Measurements from ENCODE around the gene MSMB. TPM values are rescaled to one million over a fixed set of nuclear protein-coding genes. Genes with fewer than 3 reads are reported as not detected.
"Not testable (repeated sequence)": the region's sequence is repeated elsewhere in the genome, so short reads cannot be mapped to it uniquely, and the experiment has no call there.

Gene MSMB, protein sequence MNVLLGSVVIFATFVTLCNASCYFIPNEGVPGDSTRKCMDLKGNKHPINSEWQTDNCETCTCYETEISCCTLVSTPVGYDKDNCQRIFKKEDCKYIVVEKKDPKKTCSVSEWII
- total RNA-seq = not detected
- long read RNA-seq, donor 1 = 0 reads
- long read RNA-seq, donor 2 = 0 reads

DNA sequence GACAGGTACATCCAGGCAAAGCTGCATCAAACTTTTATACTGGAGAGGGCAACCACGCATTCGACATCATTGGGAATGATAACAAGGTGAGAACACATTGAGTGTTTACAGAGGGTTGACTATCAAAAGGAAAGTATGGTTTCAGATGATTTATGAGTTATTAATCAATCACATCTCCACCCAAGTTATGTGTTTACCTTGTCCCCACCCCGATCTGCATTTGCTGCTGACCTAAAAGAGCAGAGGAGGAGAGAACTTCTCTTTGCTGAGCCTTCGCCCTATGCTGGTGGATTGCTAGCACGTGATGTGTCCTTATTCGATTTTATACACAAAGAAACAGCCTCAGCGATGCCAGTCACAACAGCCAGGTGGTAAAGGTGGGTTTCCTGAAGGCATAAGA, at the start of gene MSMB:
Gene MSMB (minus strand): TSS at position 9 of the 400 bp plus-strand sequence. CDS start 32 bp downstream, outside the sequence.
- no peak for DNase-seq (ENCODE audit: low spot score)
- intact Hi-C loops (cut with DNase I) = no loop called here

DNA sequence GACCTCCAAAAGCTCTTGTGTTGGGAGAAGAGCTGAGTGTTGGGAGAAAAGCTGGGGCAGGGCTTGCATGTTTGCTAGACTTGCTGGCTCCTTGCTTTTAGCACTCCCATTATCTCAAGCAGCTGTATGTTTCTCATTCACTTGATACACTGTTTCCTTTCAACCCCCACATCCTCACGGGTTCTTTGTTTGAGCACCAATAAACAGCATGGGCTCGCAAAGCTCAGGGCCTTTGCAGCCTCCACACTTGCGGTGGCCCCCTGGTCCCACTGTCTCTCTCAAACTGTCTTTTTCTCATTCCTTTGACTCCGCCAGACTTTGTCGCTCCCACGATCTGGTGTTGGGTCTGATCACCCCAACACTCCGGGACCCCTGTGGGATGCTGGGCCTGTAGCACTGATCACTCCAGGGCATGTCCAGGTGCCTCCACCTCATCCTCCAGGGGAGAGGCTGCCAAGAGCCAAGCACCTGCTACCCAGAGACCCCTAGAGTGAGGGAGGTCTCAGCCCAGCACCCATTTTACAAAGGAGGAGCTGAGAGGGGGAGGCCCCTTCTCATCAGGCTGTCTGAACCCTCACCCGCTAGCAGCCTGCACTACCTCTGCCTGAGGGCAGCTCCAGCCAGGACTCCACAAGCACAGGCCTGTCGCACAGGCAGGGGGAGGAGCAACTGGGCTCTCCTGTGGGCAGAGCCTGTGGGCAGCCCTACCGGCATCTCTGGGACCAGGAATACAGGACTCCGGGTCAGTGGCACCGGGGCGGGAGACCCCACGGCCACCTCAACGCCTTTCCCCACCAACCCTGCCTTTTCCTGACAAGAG, 49.1 kb upstream of the MSMB start:
- intact Hi-C loops (cut with DNase I) = no loop called here
- DNase-seq (ENCODE audit: low spot score) = no peak

DNA sequence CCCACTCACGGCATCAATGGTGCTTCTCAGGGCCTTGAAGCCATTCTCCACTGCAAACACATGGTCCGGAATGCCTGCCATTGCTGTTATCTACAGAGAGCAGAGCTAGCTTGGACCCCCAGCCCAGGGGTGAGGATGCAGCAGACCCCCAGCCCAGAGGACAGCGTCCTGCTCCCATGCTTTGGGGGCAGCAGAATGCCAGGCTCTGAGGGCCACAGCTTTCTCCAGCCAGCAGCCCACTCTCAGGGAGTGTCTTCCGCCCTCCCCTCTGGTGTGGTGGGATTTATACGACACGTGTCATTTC, 48.1 kb upstream of the MSMB start:
- DNase-seq (ENCODE audit: low spot score) = no peak
- intact Hi-C loops (cut with DNase I) = no loop called here

DNA sequence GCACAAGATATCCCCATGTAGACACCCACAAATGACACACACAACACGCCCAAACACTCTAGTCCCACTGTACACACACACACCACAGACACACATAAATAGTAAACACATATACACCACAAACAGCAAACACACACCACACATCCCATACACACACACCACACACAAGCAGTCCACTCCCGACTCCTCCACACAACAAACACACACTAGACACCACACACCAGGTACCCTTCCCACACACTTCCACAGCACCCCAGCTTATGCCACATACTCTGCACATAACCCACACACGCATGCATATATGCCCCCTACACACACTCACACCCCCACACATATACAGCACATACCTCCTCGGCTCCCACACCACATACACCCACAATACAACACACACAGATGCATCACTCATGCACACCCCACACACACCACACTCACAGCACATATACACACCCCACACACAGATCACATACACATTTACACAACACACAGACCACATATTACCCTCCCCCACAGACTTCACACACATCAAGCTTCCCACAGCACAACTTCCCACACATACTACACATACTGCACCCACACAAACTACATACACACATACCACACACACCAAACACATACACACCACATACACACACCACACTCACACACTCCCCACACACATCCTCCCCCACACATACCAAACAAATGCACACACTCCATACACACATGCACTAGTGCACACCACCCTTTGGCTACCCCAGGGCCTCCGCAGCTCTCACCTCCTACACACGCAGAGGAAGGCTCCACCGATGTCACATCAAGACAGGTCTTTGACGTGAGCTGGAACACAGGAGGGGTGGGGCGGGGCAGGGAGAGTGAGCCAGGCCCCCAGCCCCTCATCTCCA, 47.5 kb upstream of the MSMB start:
- not testable (repeated sequence) for DNase-seq (ENCODE audit: low spot score)

DNA sequence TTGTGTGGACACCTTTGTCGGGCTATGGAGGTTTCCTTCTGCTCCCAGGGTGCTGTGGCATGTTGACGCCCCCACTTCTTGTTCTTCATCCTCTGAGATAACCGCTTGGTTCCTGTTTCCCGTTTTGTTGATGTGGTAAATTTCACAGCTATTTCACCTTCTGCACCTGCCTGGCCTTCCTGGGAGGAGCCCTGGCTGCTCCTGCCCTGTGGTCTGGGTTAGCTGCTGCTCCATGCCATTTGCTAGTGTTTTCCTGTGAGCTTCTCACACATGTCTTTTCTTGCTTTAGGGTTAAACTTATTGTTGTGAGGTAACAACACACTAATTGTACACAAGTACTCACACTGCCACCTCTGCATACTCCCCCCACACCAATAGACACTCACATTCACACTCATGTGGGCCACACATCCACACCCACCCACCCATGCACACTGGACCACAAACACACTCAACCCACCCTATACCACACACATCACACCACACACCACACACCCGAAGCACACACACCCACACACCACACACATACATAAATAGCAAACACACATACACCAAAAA, 46.5 kb upstream of the MSMB start:
- intact Hi-C loops (cut with DNase I) = no loop called here

More for the DNA sequence above, 47.5 kb upstream of the MSMB start:
- intact Hi-C loops (cut with DNase I) = not testable (repeated sequence)

GRCh38 chr10:46091828-46092523, 45.9 kb upstream of the MSMB start:
- DNase-seq (ENCODE audit: low spot score) = no peak
- intact Hi-C loops (cut with DNase I) = no loop called here

More for the DNA sequence above, 46.5 kb upstream of the MSMB start:
- no peak for DNase-seq (ENCODE audit: low spot score)

GRCh38 chr10:46091080-46091827, 45.2 kb upstream of the MSMB start:
- DNase-seq (ENCODE audit: low spot score) = no peak
- intact Hi-C loops (cut with DNase I) = no loop called here

DNA sequence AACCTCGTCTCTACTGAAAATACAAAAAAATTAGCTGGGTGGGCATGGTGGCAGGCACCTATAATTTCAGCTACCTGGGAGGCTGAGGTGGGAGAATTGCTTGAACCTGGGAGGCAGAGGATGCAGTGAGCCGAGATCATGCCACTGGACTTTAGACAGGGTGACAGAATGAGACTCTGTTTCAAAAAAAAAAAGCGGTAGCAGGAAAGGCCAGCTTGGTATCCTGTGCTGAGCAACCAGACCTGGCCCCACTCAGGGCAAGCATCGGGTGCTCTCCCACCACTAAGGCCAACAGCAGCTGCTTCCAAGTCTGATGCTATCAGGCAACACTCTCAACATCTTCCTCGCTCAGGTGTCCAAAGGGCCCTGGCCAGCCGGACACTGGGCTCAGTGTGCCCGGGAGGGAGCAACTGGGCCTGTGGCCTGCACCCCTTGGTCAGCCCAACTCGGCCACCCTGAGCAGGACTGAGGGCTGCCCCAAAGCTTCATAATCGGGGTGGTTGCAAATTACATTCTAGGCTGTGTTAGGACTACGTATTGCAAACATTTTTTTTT, 44.3 kb upstream of the MSMB start:
- intact Hi-C loops (cut with DNase I) = no loop called here
- no peak for DNase-seq (ENCODE audit: low spot score)

DNA sequence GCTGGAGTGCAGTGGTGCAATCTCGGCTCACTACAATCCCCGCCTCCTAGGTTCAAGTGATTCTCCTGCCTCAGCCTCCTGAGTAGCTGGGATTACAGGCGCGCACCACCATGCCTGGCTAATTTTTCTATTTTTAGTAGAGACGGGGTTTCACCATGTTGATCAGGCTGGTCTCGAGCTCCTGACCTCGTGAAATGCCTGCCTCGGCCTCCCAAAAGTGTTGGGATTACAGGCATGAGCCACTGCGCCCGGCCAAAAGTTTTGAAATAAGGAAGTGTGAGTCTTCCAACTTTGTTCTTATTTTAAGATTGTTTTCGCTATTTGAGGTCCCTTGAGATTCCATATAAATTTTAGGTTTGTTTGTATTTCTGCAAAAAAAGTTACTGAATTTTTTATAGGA, 41.3 kb upstream of the MSMB start:
- intact Hi-C loops (cut with DNase I); DNase-seq (ENCODE audit: low spot score): not testable (repeated sequence)

GRCh38 chr10:46084321-46085165, 38.5 kb upstream of the MSMB start:
- intact Hi-C loops (cut with DNase I) = no loop called here
- DNase-seq (ENCODE audit: low spot score) = no peak

- intact Hi-C loops (cut with DNase I) = no loop called here
- DNase-seq (ENCODE audit: low spot score) = no peak
Measured at GRCh38 chr10:46080886-46081285, 34.8 kb upstream of the MSMB start.

DNA sequence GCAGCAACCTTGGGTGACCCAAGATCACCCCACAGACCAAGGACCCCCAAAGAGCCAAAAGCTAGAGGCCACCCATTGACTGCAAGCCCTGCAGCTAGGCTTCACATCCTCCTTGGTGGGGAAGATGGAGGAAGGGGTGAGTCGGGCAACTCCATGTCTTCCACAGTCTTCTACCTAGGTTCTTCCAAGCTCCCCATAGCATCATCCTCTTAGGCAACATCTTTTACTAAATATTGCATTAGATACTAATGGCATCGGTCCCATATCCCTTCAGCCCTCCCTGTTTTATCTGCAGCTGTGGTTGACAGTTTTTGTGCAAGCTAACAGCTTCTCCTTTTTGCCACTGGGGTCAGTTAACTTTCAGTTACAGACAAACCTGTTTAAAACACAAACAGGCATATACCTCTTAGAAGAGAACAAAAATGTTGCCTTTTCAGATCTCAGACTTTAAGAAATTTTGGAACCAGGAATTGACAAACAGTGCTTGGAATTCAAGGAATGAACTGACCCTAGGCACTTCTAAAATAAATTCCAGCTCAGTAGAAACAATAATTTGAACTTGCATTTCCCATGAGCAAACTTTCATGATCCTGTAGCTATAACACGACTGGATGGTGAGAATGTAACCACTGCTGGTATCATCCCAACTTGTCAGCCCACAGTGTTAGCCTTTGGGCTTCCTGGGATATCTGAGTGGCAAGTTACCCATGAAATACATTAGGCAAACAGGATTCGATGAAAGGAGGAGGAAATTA, 33.9 kb upstream of the MSMB start:
- no peak for DNase-seq (ENCODE audit: low spot score)
- intact Hi-C loops (cut with DNase I) = no loop called here

DNA sequence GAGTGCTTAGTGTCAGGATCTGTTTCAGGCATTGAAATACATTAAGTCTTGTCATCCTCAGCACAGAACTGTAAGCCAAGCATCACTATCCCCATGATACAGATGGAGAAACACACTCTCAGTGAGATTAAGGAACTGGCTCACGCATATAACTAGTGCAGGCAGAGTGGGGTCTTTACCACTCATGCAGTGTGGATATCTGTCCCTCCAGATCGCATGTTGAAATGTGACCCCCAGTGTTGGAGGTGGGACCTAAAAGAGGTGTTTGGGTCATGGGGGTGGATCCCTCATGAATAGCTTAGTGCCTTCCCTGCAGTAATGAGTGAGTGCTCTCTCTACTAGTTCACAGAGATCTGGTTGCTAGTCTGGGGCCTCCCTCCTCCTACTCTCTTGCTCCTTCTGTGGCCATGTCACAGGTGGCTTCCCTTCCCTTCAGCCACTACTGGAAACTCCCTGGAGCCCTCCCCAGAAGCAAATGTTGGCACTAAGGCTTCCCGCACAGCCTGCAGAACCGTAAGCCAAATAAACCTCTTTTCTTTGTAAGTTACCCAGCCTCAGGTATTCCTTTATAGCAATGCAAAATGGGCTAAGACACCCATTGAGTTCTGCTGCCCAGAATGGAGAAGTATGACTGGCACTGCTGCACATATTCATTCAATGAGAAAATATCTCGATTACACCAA, 31.8 kb upstream of the MSMB start:
- intact Hi-C loops (cut with DNase I) = no loop called here

DNA sequence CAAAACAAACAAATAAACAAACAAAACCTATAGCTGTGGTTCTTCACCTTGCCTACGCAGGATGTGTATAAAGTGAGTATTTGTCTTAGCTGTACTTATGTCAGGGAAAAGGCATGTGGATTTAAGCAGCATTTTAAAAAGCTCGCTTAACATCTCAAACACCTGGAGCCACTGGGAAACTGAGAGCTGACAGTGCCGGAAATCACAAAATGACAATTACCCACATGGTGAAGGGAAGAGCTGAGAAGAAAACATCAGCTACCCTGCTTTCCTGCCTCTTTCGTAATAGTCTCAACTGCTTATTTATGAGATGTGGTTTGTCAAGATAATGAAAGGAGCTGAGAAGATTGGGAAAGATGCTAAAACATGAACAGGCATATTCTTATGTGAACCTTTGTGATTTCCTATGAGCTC, 31.1 kb upstream of the MSMB start:
- intact Hi-C loops (cut with DNase I) = no loop called here
- DNase-seq (ENCODE audit: low spot score) = no peak

More for the DNA sequence above, 31.8 kb upstream of the MSMB start:
- DNase-seq (ENCODE audit: low spot score) = no peak

DNA sequence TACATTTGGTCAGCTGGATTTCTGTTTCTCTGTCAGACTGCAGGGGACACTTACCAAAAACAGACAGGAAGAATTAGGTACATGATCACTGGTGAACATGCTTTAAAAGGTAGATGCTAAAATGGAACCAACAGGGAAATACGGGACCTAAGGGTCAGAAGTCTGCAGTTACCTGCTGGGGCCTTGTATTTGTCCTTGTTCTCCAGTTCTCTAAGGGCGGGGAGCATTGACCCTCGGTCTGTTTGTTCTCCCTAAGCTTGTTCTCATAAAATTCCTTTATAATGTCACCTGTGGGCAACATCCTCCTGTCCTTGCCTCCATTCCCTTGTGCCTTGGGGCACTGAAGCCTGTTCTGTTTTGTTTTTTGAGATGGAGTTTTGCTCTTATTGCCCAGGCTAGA, 29.8 kb upstream of the MSMB start:
- intact Hi-C loops (cut with DNase I) = no loop called here
- no peak for DNase-seq (ENCODE audit: low spot score)
